ENCODE results near the gene RSL1D1.

The RSL1D1 gene

DNA sequence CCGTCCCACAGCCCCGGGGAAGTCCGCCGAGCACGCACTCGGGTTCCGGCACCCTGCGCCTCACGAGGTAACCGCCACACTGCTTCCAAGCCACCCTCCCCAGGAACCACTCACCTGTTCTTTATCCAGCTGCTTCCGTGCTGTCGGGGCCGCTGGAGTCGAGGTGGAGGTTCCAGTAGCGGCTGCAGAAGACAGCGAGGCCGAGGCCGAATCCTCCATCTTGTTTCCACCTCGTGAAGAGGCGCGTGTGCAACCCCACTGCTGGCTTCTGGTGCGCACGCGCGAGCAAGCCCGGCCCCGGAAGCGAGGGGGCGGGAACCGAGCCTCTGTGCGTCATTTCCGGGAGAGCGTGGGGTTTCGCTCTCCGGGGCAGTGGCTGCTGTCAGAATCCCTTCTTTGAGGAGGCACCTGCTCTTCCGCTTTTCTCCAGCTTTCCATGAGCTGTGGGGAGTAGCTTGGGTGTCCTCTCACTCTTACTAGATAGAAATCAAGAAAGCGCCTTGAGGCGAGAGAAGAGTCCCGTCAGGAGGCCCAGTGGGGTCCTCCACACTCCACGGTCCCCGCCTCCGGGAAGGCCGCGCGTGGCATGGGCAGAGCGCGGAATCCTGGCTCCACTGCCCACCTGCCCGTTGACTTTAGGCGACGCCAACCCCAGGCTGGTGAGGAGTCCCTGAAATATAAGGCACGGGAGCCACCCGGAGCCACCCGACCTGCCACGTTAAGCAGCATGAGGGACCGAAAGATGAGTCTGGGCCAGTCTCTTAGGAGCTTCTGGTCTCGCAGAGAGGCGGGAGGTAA, at the start of gene RSL1D1:
Gene RSL1D1 (minus strand): TSS at position 249 of the 798 bp plus-strand sequence. CDS start 30 bp downstream, at position 219.
- peak; percentile 91 for DNase-seq (ENCODE audit: low read depth)

DNA sequence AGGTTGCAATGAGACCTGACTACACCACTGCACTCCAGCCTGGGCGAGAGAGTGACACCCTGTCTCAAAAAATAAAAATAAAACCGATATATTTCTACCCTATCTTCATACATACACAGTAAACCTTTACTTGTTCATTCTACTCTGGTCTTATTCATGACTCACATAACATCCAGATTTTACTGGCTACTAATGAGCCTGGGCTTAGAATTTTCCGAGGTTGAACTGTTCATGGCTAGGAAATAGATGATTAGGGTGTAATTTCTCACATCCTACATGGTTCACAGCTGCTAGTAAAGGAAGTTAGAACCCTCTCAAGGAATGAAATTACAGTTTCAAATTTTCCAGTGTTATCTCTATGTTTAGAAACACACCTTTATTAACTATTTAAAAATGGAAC, 49.7 kb upstream of the RSL1D1 start:
- DNase-seq (ENCODE audit: low read depth) = no peak

DNA sequence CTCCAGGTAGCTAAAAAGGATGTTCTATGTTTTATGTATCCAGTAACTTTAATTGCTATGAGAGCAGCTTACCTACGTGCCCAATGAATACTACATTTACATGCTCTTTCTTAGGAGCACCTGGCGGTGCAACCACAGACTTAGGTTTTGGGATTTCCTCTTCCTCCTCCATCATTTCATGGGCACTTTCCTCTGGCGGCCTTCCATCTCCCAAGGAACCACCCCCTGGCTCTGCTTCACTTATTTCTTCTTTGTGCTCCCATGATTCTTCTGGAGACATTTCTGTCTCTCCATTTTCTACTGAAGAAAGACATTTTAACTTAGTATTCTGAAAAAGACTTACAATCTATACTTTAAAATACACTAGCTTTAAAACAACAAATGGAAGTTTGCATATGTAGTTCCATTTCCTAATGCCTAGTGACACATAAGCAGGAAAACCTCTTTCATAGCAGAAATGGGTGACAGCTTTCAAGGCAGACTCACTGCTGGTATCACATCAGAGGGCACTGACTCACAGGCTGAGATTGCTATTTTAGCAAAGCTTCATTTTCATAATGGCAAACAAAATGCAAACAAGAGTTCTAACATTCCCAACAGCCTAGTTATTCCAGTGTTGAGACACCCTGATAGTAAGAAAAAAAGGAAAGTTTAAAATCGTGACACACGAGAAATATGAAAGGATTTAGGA, 45.3 kb upstream of the RSL1D1 start:
- peak; percentile 72 for DNase-seq (ENCODE audit: low read depth)

DNA sequence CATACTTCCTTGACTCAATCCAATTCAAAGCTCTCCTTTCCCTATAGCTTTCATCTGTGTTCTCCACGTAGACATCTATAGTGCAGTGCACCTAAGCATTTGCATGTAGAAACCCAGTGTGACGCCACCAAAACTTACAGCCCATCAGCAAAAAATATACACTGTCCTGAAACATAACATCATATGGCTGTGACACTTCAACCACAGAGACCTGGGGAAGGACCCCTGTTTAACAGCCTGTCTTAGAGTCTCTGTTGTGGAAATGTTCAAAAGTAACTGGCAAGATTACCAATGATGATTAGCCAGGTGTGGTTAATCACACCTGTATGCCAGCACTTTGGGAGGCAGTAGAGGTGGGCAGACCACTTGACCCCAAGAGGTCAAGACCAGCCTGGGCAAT, 42.2 kb upstream of the RSL1D1 start:
- DNase-seq (ENCODE audit: low read depth) = no peak

DNA sequence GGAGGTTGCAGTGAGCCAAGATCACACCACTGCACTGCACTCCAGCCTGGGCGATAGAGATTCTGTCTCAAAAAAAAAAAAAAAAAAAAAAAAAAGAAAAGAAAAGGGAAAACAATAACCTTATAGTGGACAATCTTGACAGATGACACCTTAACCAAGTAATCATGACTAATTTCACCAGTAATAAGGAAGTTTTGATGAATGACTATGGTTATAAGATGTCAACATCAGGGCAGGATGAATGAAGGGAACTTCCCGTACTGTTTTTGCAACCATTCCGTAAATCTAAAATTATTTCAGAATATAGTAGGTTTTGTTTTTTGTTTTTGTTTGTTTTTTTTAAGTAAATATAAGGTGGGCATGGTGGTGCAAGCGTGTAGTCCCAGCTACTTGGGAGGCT, 41.4 kb upstream of the RSL1D1 start:
- no peak for DNase-seq (ENCODE audit: low read depth)

DNA sequence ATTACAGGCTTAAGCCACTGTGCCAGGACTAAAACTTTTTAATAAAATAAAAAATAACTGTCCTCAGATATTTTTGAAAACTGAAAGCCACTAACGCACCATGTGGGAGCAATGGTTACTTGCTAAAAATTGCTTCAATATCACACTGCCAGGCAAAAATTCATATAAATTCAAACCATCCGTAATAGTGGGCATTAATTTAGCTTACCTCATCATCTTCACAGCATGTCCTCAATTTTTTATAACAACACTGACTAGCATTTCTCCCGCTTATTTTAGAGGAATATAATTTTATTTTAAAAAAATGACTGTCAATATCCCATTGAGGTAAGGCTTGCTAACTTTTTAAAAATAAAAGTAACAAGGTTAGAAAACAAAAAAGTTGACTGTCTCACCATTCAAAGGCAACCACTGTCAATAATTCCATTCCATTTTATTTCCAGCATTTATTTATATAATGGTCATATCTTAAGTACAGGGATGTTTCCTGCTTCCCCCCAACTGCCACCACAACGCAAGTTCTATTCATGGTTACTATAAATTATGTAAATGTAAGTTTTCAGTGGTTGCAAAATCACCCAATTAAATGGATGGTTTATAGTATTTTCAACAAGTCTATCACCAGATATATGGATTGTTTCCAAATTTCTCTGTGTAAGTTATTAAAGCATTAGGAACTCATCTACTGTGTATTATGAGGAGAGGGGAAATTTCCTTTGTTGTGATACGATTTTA, 39.1 kb upstream of the RSL1D1 start:
- no peak for DNase-seq (ENCODE audit: low read depth)

DNA sequence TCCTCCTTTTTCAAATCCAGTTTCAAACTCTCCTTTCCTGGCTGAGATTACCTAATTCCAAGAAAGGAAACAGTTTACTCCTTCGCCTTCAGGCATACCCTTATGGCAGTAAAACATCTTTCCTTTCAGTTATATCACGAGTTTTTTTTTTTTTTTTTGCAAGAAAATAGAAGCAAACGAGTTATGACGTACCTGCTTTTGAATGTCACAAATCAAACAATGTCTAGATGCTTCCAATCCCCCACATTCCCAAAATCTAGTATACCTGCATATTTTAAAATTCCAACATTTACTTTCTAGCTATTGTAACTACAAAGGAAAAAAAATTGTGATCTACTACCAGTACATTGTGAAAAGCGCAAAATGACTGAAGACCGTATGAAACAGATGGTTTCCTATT, 35.5 kb upstream of the RSL1D1 start:
- no peak for DNase-seq (ENCODE audit: low read depth)

DNA sequence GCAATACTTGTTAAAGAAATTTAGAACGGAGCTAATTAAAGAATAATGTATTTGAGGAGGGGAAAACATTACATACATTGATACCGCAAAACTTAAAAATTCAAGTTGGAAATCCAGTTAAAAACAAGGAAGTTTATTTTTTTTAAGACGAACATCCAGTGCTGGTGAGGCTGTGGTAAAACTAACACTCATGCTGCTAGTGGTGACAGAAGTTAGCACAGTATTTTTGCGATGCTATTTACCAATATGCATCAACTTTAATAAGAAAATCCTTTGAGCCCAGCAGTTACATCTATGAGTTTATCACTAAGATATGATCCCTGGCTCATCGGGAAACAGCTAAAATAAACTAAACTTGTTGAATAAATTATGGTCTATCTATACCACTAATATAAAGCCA, 32.7 kb upstream of the RSL1D1 start:
- DNase-seq (ENCODE audit: low read depth) = no peak

DNA sequence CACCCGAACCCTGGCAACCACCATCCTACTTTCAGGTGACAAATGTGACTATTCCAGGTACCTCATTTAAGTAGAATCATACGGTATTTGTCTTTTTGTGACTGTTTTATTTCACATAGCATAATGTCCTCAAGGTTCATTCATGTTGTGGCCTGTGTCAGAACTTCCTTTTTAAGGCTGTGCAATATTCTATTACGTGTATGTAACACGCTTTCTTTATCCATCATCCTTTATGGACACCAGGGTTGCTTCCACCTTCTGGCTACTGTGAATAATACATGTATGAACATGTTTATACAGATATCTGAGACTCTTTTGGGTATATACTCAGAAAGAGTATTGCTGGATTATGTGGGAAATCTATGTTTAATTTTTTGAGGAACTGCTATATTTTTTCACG, 28.7 kb upstream of the RSL1D1 start:
- DNase-seq (ENCODE audit: low read depth) = no peak

DNA sequence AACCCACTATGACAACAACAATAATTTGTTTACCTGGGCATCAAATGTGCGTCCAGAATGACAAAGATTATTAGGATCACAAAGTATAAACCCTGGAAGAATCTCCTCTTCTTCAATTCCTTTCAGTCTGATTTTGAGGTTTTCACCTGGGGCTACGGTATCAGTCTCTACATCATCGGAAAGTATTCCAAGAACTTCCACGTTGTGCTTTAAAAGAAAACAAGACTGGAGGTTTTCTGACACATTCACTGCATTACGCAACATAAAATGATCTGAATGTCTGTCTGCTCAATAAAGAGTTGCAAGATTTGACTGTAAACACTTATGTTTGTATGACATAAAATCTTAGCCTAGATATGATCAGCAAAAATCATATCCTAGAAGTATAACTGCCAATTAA, 26.0 kb upstream of the RSL1D1 start:
- peak; percentile 27 for DNase-seq (ENCODE audit: low read depth)

DNA sequence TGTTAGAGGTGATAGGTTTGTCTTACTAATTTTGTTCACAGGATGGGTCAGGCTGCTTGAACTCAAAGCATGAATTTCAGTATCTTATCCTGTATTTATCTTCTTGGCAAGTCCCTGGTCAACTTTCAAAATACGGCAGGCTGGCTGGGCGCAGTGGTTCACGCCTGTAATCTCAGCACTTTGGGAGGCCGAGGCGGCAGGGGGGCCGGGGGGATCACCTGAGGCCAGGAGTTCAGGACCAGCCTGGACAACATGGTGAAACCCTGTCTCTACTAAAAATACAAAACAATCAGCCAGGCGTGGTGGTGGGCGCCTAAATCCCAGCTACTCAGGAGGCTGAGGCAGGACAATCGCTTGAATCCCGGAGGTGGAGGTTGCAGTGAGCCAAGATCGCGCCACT, 25.0 kb upstream of the RSL1D1 start:
- DNase-seq (ENCODE audit: low read depth) = no peak

DNA sequence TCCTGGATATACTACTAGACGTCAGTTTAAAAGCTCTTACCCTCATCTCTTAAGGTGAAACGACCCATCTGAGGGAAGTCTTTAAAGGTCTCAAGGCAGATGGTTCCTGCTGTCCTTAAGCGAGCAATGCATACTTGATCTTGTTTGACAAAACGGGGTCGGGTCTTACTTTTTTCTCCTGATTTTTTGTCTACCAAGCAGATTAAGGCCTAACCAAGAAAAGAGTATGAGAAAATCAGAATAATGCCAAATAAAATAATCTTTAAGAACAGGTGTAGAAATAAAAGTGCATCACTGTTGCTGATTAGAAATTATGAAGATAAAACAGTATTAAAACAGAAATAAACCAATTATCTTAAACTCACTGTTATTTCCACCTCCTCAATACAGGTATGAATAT, 24.4 kb upstream of the RSL1D1 start:
- DNase-seq (ENCODE audit: low read depth) = no peak

DNA sequence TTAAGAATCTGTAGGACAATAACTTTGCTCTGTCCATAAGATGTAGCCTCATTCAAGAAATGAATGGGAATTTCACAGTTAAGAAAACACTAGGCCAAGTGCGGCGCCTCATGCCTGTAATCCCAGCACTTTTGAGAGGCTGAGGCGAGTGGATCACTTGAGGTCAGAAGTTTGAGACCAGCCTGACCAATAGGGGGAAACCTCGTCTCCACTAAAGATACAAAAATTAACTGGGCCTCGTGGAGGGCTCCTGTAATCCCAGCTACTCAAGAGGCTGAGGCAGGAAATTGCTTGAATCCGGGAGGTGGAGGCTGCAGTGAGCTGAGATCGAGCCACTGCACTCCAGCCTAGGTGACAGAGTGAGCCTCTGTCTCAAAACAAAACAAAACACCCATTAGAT, 19.9 kb upstream of the RSL1D1 start:
- peak; percentile 38 for DNase-seq (ENCODE audit: low read depth)

DNA sequence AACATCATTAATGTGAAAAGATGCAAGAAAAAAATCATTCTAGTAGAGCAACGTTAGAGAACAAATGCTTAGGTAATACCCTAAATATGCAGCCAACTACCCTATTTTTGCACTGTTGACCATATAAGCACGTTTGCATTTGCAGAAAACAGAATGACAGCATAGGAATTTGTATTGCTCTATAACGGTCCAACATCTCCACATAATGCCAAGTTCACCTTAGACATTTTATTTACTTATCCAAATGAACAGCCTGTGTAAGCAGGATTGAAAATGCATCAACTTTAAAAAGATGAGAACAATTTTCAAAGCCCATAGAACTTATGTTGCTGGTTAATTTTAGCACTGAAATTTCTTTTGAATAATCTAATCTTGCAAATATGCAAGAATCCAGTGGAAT, 19.1 kb upstream of the RSL1D1 start:
- DNase-seq (ENCODE audit: low read depth) = no peak

DNA sequence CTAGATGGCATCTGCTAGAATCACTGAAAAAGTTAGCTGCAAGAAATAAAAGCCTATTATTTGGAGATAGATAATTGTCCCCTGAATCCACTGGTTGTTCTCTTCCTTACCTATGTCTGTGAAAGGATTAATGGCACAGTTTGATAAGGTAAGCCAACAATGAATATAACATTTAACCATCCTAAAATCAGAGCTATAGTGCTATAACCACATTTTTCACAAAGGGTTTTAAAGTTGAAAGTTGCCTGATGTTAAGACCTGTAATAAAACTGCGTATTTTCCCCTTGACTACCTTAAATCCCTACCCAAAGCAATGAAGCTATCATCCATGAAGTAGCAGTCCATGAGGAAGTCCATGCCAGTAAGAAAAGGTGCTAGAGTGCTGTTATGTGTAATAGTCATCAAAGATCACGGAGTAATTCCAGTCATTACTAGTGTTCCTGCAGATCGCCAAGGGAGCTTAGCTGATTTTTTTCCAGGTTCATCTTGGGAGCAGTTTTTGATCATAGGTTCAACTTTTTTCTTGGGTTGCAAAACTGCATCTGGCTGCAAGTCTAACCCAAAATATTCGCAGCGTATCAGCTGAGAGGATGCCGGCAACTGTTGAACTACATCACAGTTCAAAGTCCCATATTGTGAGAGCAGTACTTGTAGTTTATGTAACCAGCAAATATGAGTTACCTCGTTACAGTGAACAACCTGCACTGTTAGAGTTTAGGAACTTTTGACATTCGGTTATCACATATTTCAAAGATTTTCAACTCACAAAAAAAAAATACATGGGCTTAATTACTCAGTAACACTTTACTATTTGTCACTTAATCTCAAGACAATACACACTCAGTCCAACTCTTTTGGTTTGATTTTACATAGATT, 18.2 kb upstream of the RSL1D1 start:
- DNase-seq (ENCODE audit: low read depth) = no peak

DNA sequence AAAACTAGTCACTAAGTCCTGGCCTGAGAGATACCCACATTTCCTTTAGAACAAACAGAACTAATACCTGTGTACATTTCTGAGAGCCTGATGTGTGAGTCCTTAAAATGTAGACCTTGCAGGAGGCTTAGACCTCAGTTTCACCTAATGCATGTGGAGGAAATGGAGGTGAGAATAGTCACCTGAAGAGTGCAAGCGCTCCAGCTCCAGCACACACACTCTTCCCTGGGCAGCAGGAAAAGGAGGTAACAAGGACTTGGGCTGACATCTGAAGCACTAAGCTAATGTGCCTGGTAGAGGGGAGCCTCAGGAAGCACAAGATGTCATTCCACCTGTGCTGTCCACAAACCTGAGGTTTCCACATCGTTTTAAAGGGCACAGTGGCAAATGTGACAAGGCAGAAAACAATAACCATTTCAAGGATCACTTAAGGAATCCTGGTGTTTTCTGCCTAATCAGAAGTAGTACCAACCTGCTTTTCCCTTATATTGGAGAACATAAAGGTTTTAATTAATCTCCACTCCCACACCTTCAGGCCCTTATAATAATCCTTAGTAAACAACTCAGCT, 17.2 kb upstream of the RSL1D1 start:
- no peak for DNase-seq (ENCODE audit: low read depth)

DNA sequence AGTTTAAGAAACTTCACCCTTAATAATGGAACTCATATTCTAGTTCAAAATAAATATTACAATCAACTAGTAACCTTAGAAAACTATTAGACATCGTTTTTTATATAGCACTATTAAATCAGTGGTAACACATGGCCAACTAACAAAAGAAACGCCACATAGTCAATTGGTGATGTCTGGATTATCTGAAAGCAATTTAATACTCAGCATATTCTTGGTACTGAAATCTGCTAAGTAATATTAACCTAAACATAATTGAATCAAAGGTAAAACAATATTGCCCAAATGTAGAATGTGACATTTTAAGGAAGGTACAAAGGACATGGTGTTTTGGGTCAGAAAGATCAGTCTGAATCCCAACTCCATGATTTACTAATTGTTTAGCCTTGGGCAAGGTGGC, 11.1 kb upstream of the RSL1D1 start:
- no peak for DNase-seq (ENCODE audit: low read depth)

DNA sequence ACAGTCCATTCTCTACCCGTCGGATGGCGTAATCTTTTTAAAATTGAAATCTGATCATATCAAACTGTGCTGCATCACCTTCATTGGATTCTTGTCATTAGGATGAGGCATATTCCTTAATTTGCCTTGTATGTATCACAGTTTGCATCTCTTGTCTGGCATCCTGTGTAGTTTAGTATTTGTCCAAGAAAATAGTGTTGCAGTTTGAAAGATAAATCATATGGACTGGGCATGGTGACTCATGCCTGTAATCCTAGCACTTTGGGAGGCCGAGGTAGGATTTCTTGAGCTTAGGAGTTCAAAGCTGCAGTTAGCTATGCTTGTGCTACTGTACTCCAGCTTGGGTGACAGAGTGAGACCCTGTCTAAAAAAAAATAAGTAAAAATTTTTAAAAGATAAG, 5.8 kb upstream of the RSL1D1 start:
- peak; percentile 13 for DNase-seq (ENCODE audit: low read depth)

DNA sequence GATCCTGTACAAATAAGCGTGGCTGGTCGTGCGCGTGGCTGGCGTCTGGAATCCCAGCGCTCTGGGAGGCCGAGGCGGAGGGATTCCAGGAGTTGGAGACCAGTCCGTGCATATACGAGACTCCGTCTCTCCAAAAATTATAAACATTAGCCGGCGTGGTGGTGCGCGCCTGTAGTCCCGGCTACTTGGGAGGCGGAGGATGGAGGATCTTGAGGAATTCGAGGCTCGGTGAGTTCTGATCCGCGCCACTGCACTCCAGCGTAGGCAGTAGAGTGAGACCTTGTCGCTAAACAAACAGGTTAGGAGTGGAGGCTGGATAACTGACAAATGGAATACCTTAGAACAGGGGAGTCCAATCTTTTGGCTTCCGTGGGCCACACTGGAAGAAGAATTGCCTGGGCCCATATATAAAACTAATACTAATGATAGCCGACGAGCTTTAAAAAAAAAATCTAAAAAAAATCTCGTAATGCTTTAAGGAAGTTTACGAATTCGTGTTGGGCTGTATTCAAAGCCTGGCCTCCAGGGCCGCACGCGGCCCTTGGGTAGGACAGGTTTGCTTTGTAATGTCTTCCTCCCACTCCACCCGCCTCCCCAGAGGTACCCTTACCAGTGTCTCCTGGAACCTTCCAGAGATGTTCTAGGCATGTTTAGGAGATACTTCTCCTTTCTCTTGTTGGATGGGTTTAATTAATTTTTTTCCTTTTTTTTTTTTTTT, 909 bp upstream of the RSL1D1 start:
- peak; percentile 22 for DNase-seq (ENCODE audit: low read depth)

DNA sequence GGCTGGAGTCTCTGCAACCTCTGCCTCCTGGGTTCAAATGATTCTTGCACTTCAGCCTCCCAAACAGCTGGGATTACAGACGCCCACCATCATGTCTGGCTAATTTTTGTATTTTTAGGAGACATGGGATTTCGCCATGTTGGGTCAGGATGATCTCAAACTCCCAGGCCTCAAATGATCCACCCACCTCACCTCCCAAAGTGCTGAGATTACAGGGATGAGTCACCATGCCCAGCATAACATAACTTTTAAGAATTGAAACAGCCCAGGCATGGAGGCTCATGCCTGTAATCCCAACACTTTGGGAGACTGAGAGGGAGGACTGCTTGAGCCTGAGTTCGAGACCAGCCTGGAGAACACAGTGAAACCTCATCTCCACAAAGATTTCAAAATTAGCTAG, 2.5 kb downstream of the RSL1D1 start:
- peak; percentile 12 for DNase-seq (ENCODE audit: low read depth)

DNA sequence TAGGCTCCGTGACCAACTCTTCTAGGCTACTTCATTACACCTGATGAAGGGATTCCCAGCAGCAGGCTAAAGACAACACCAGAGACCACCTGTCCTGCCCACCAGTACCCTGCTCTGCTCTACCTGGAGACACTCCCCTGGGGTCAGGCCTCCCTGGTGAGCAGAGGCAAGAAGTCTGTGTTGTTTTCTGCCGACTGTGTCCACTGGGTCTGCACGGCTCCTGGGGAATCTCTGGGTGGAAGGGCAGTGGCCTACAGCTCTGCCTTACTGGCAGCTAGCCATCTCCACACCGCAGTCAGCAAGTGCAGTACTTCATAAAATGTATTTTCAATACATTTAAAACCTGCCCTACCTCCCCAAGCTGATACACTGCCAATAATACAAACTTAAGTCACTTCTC, 6.8 kb downstream of the RSL1D1 start:
- no peak for DNase-seq (ENCODE audit: low read depth)

Data from fibroblast of gingiva (primary cell).